CD14-positive monocyte (primary cell): ENCODE results near the gene SLC24A3. TPM values are rescaled to one million over a fixed set of nuclear protein-coding genes. Genes with fewer than 3 reads are reported as not detected.

Source experiments
- DNase-seq, 3 donors: peaks; one replicate each; pipeline ENCODE4 v3.0.0-alpha.2; 2011 to 2022
- H2AFZ ChIP-seq: 2 replicates; pipeline ENCODE4 v1.6.0; 2012; ENCODE audit warnings: mild to moderate bottlenecking, low read depth, low read length, inconsistent platforms; ENCODE audit not compliant: insufficient read depth, poor library complexity, severe bottlenecking
- H3K27ac ChIP-seq, 2 donors: 1 replicate in 1 of 2; 2 replicates in 1 of 2; pipeline ENCODE4 v1.5.1; 2012 to 2013; ENCODE audit warnings: low read length in 2 of 2, control low read depth in 1 of 2, inconsistent platforms in 1 of 2, low read depth in 1 of 2, mild to moderate bottlenecking in 1 of 2
- H3K27me3 ChIP-seq, 2 donors: one replicate each; pipeline versions ENCODE4 v1.6.0 to v1.6.1; 2011 to 2013; ENCODE audit warnings: low read length in 2 of 2; ENCODE audit not compliant: control insufficient read depth in 2 of 2, insufficient read depth in 2 of 2
- H3K36me3 ChIP-seq, 2 donors: replicated peaks in 1 of 2; 1 replicate in 1 of 2; 2 replicates in 1 of 2; pipeline versions ENCODE4 v1.5.1 to v1.6.1; 2012 to 2013; ENCODE audit warnings: low read length in 2 of 2, control low read depth in 1 of 2, inconsistent platforms in 1 of 2, mild to moderate bottlenecking in 1 of 2; ENCODE audit not compliant: insufficient read depth in 2 of 2, control insufficient read depth in 1 of 2
- H3K4me1 ChIP-seq, 2 donors: 1 replicate in 1 of 2; 2 replicates in 1 of 2; pipeline versions ENCODE4 v1.5.1 to v1.6.1; 2012 to 2013; ENCODE audit warnings: low read length in 2 of 2, control low read depth in 1 of 2, inconsistent platforms in 1 of 2, mild to moderate bottlenecking in 1 of 2, moderate library complexity in 1 of 2; ENCODE audit not compliant: insufficient read depth in 2 of 2, control insufficient read depth in 1 of 2
- H3K4me2 ChIP-seq: replicated peaks from 2 replicates; pipeline ENCODE3; 2012; ENCODE audit warnings: low read length, moderate library complexity, mild to moderate bottlenecking; ENCODE audit not compliant: poor library complexity, severe bottlenecking; ENCODE audit errors: extremely low read depth
- H3K4me3 ChIP-seq, 3 experiments: fragments of 200-600 bp in 1 of 3; sonication (generic) in 1 of 3; replicated peaks in 1 of 3; 1 replicate in 2 of 3; 2 replicates in 1 of 3; pipeline ENCODE4 v1.5.1; 2011 to 2013; ENCODE audit warnings: low read length in 3 of 3, mild to moderate bottlenecking in 3 of 3, control low read depth in 2 of 3, low read depth in 2 of 3, inconsistent platforms in 1 of 3, moderate library complexity in 1 of 3
- H3K79me2 ChIP-seq: 2 replicates; pipeline ENCODE4 v1.6.0; 2012; ENCODE audit warnings: mild to moderate bottlenecking, control low read depth, inconsistent platforms, low read length, moderate library complexity; ENCODE audit not compliant: insufficient read depth
- H3K9ac ChIP-seq: 2 replicates; pipeline ENCODE4 v1.6.0; 2017; ENCODE audit warnings: low read length, mild to moderate bottlenecking; ENCODE audit not compliant: insufficient read depth, poor library complexity, severe bottlenecking
- H3K9me3 ChIP-seq, 2 donors: replicated peaks in 1 of 2; 1 replicate in 1 of 2; 2 replicates in 1 of 2; pipeline versions ENCODE4 v1.5.1 to v1.6.1; 2012 to 2013; ENCODE audit warnings: low read length in 2 of 2, control low read depth in 1 of 2; ENCODE audit not compliant: control insufficient read depth in 1 of 2, insufficient read depth in 1 of 2
- H4K20me1 ChIP-seq: 2 replicates; pipeline ENCODE4 v1.6.0; 2012; ENCODE audit warnings: mild to moderate bottlenecking, low read length, control low read depth, moderate library complexity; ENCODE audit not compliant: insufficient read depth
- H3K27ac Mint-ChIP-seq, 7 donors: one replicate each; pipeline ENCODE4 v1.8.0; 2020; ENCODE audit warnings: mild to moderate bottlenecking in 7 of 7, mixed read lengths in 7 of 7, moderate library complexity in 6 of 7, inconsistent platforms in 2 of 7
- H3K27me3 Mint-ChIP-seq, 3 donors: one replicate each; pipeline ENCODE4 v1.8.0; 2021 to 2022; ENCODE audit warnings: low read depth in 3 of 3, mild to moderate bottlenecking in 3 of 3, mixed read lengths in 3 of 3, moderate library complexity in 3 of 3, inconsistent platforms in 1 of 3
- H3K36me3 Mint-ChIP-seq, 2 donors: one replicate each; pipeline ENCODE4 v1.8.0; 2020; ENCODE audit warnings: mixed read lengths in 2 of 2, inconsistent platforms in 1 of 2, mild to moderate bottlenecking in 1 of 2
- H3K4me1 Mint-ChIP-seq: one replicate; pipeline ENCODE4 v1.8.0; 2020; ENCODE audit warnings: mild to moderate bottlenecking, mixed read lengths
- H3K4me3 Mint-ChIP-seq, 2 donors: one replicate each; pipeline ENCODE4 v1.8.0; 2020; ENCODE audit warnings: mild to moderate bottlenecking in 2 of 2, mixed read lengths in 2 of 2, moderate library complexity in 1 of 2
- H3K9me3 Mint-ChIP-seq, 7 donors: one replicate each; pipeline ENCODE4 v1.8.0; 2020 to 2022; ENCODE audit warnings: mixed read lengths in 7 of 7, mild to moderate bottlenecking in 6 of 7, moderate library complexity in 6 of 7, inconsistent platforms in 2 of 7
- CTCF ChIP-seq: fragments of 200-600 bp; IDR thresholded peaks from one replicate; pipeline ENCODE4 v1.8.0; 2022; ENCODE audit warnings: antibody characterized with exemption, mild to moderate bottlenecking
- whole genome bisulfite sequencing: methylation state at CpG from one replicate; pipeline ENCODE4 v1.1.5; 2013; ENCODE audit warnings: missing lambda C conversion rate; ENCODE audit not compliant: insufficient coverage; 5-methylcytosine and 5-hydroxymethylcytosine counted together
- intact Hi-C, 2 donors: fragments of 100-400 bp; cut with micrococcal nuclease; formaldehyde crosslinking; loops; one replicate each; pipeline versions ENCODE4 v1.15.0 to v1.15.1; 2023
- polyA plus RNA-seq, 3 donors: library from polyadenylated mRNA; depleted of rRNA in 1 of 3; unstranded in 2 of 3; stranded (reverse) in 1 of 3; fragments of 300-500 nt in 2 of 3; fragments of >200 nt in 1 of 3; fragmentation: Illumina TruSeq in 2 of 3; gene quantifications; 1 replicate in 2 of 3; 2 replicates in 1 of 3; pipeline ENCODE4 v1.2.3, GENCODE V29; 2012 to 2021

The SLC24A3 gene
- polyA plus RNA-seq, 3 donors = 0.04 to 0.08 TPM; not detected in 1

GRCh38 chr20:19571996-19572395 is 359.6 kb downstream of the SLC24A3 start:
- no peak for DNase-seq
- Histone ChIP-seq H3K27me3 (no peaks in the 10 kb centered on the region), H4K20me1 (no peaks in the 10 kb centered on the region), H3K9ac (no peak overlapping the region), H3K9me3 (peaks cover 6 to 16% of the 10 kb centered on the region in 2 donors), H3K36me3 (no peaks in the 10 kb centered on the region), H3K79me2 (no peaks in the 10 kb centered on the region), H3K4me2 (no peak overlapping the region), H3K27ac (no peak overlapping the region), H2AFZ (no peak overlapping the region), H3K4me1 (no peaks in the 10 kb centered on the region), H3K4me3 (no peak overlapping the region)
- no peak overlapping the region for H3K4me3 Mint-ChIP-seq
- WGBS = no CpG with 5 or more reads among the region's 2 CpGs
- TF ChIP-seq CTCF = no peak
- no peaks in the 10 kb centered on the region for H3K4me1 Mint-ChIP-seq
- H3K36me3 Mint-ChIP-seq = no peaks in the 10 kb centered on the region
- intact Hi-C loops = no loop called here
- H3K27me3 Mint-ChIP-seq = peaks cover 0 to 2% (median 2%) of the 10 kb centered on the region in 3 donors
- peaks cover 10 to 19% (median 13%) of the 10 kb centered on the region in 7 donors for H3K9me3 Mint-ChIP-seq
- no peak overlapping the region for H3K27ac Mint-ChIP-seq

- intact Hi-C loops = no loop called here
- Mint-ChIP-seq H3K4me3 (no peak overlapping the region), H3K9me3 (no peaks in the 10 kb centered on the region), H3K4me1 (no peaks in the 10 kb centered on the region), H3K27ac (no peak overlapping the region), H3K27me3 (peaks cover 0 to 5% (median 2%) of the 10 kb centered on the region in 3 donors), H3K36me3 (no peaks in the 10 kb centered on the region)
- Histone ChIP-seq H4K20me1 (no peaks in the 10 kb centered on the region), H3K4me1 (no peaks in the 10 kb centered on the region), H3K9me3 (no peaks in the 10 kb centered on the region), H3K27ac (no peak overlapping the region), H3K4me3 (no peak overlapping the region), H3K9ac (no peak overlapping the region), H3K36me3 (no peaks in the 10 kb centered on the region), H3K79me2 (no peaks in the 10 kb centered on the region), H2AFZ (no peak overlapping the region), H3K4me2 (no peak overlapping the region), H3K27me3 (no peaks in the 10 kb centered on the region)
- TF ChIP-seq CTCF = no peak
- WGBS = 100% methylated on average over 1 of the region's 3 CpGs
- DNase-seq = no peak
These were observed 365.2 kb downstream of the SLC24A3 start for GRCh38 chr20:19577692-19578091.
